ENCODE results near the gene RTBDN. TPM values are rescaled to one million over a fixed set of nuclear protein-coding genes. Genes with fewer than 3 reads are reported as not detected.
A peak's percentile ranks its signal among the peaks of the same experiment; 100 is the strongest.

RTBDN gene
- total RNA-seq, 1 donor from 2014 or later: not detected

DNA sequence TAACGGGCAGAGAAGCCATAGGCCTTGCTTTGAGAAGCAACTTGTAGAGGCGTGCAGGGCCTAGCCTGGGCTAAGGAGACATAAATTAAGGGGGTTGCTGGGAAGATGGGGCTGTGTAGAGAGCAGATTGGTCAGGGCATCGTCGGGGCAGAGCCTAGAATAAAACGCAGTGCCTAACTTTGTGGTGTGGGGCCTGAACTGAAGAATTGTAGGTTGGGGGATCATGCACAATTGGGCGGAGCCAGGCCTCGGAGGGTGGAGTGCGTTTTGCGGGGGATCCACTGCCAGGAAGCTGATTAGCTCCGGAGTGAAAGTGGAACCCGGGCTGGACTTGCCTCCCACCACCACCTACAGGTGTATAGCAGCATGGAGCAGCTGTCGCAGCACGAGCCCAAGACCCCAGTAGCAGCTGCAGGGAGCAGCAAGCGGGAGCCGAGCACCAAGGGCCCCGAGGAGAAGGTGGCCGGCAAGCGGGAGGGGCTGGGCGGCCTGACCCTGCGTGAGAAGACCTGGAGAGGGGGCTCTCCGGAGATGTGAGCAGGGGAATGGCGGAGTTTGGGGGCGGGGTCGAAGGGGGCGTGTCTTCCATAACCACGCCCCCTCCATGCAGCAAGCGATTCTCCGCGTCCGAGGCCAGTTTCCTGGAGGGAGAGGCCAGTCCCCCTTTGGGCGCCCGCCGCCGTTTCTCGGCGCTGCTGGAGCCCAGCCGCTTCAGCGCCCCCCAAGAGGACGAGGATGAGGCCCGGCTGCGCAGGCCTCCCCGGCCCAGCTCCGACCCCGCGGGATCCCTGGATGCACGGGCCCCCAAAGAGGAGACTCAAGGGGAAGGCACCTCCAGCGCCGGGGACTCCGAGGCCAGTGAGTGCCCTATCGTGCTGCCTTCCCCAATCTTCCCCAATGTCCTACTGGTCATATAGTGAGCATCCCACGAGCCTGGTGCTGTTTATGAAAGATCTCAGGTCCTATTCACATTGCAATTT, 33.0 kb upstream of the RTBDN start:
- H3K4me3 Mint-ChIP-seq: peak overlapping the region; percentile 88
- H3K4me1 Mint-ChIP-seq: peaks cover 9% of the 10 kb centered on the region
- peak; percentile 85 for DNase-seq (ENCODE audit: low read depth, low spot score)
- H3K27me3 Mint-ChIP-seq (ENCODE audit: low read depth): peaks cover 2% of the 10 kb centered on the region
- H3K36me3 Mint-ChIP-seq (ENCODE audit: low read depth): peaks cover 10% of the 10 kb centered on the region
- TF ChIP-seq CTCF (conservative IDR thresholded peaks at IDR 0.05): no peak
- peaks cover 6% of the 10 kb centered on the region for H3K9me3 Mint-ChIP-seq
- H3K27ac Mint-ChIP-seq (ENCODE audit: unreplicated experiment): peak overlapping the region; percentile 62

GRCh38 chr19:12866416-12867119, 32.2 kb upstream of the RTBDN start:
- no peaks in the 10 kb centered on the region for H3K27me3 Mint-ChIP-seq (ENCODE audit: low read depth)
- no peak for TF ChIP-seq CTCF (conservative IDR thresholded peaks at IDR 0.05)
- H3K36me3 Mint-ChIP-seq (ENCODE audit: low read depth): peaks cover 3% of the 10 kb centered on the region
- H3K9me3 Mint-ChIP-seq: no peaks in the 10 kb centered on the region
- H3K4me3 Mint-ChIP-seq: peak overlapping the region; percentile 88
- no peak for DNase-seq (ENCODE audit: low read depth, low spot score)
- no peak overlapping the region for H3K27ac Mint-ChIP-seq (ENCODE audit: unreplicated experiment)
- peaks cover 9% of the 10 kb centered on the region for H3K4me1 Mint-ChIP-seq

- DNase-seq (ENCODE audit: low read depth, low spot score): no peak
- no peak for TF ChIP-seq CTCF (conservative IDR thresholded peaks at IDR 0.05)
- H3K4me1 Mint-ChIP-seq: peaks cover 9% of the 10 kb centered on the region
- H3K27me3 Mint-ChIP-seq (ENCODE audit: low read depth): no peaks in the 10 kb centered on the region
- H3K4me3 Mint-ChIP-seq: peak overlapping the region; percentile 41
- no peak overlapping the region for H3K27ac Mint-ChIP-seq (ENCODE audit: unreplicated experiment)
- H3K9me3 Mint-ChIP-seq: no peaks in the 10 kb centered on the region
- peaks cover 3% of the 10 kb centered on the region for H3K36me3 Mint-ChIP-seq (ENCODE audit: low read depth)
Observed at GRCh38 chr19:12865746-12866415, 31.5 kb upstream of the RTBDN start.

- Mint-ChIP-seq H3K27me3 (ENCODE audit: low read depth) (no peaks in the 10 kb centered on the region), H3K36me3 (ENCODE audit: low read depth) (peaks cover 3% of the 10 kb centered on the region), H3K9me3 (no peaks in the 10 kb centered on the region), H3K4me1 (peaks cover 9% of the 10 kb centered on the region), H3K27ac (ENCODE audit: unreplicated experiment) (no peak overlapping the region), H3K4me3 (peak overlapping the region; percentile 41)
- TF ChIP-seq CTCF (conservative IDR thresholded peaks at IDR 0.05): no peak
- DNase-seq (ENCODE audit: low read depth, low spot score): no peak
Observed at GRCh38 chr19:12864721-12865715, 30.6 kb upstream of the RTBDN start.

Measured in neural crest cell (in vitro differentiated cells).